HG03045 (cell line): ENCODE results near the gene CACNA2D2.

Experiments used
- ATAC-seq: cut with Tn5 transposase; IDR thresholded peaks from one replicate; pipeline ENCODE4 v1.9.1; 2021; ENCODE audit warnings: mild to moderate bottlenecking, moderate library complexity; ENCODE audit not compliant: unreplicated experiment

CACNA2D2 gene

DNA sequence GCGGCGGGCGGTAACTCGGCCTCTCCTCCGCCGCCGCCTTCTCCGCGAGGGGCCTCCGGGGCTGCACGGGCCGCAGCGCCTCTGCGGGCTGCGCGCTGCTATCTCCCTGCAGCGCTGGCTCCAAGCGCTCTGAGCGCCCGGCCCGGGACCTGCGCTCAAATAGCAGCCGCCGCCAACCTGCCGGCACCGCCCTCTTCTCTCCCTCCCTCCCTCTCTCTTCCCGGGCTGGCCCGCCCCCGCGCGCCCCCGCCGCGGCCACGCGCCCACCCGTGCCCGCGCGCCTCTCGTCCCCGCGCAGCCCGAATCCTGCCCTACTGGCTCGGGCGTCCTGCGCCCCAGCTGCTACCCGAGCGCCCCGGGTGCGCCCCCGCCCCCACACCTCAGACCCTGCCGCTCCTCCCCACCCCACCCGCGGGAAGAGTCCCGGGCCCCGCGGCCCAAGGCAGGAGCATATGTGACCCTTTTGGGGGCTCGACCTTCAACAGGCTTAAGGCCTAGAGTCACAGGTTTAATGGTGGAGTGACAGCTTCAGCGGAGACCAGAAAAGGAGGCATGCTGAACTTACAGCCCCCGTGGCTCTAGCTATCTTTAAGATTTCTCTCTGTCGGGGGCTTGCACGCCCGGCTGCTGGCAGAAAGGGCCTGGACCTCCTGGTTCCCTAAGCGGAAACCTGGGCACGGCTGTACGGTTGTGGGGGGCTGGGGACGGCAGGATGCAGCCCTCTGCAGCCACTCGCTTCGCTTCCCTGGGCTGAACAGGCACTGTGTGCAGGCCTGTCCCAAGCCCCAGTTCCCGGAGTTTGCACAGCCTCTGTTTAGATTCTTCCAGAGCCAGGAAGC, at the start of gene CACNA2D2:
Gene CACNA2D2 (minus strand): TSS at position 131 of the 839 bp plus-strand sequence. CDS start 211 bp downstream, outside the sequence.
- ATAC-seq: no peak

DNA sequence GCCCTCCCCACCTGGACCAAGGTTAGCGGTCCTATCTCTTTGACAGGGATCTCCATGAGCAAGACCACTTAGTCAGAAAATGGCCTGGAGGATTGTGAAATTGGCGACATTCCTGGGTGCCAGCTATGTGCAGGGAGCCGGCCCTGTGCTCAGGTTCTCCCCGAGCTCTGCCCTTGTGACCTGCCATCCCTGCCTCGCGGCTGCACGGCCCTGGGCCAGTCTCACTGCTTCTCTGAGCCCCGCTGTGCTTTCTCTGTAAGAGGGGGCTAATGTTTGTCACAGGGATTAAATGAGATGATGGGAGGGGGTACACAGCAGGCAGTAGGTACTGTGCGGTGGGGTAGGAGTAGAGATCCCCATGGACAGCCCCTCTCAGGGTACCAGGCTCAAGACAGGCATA, 49.2 kb upstream of the CACNA2D2 start:
- no peak for ATAC-seq

DNA sequence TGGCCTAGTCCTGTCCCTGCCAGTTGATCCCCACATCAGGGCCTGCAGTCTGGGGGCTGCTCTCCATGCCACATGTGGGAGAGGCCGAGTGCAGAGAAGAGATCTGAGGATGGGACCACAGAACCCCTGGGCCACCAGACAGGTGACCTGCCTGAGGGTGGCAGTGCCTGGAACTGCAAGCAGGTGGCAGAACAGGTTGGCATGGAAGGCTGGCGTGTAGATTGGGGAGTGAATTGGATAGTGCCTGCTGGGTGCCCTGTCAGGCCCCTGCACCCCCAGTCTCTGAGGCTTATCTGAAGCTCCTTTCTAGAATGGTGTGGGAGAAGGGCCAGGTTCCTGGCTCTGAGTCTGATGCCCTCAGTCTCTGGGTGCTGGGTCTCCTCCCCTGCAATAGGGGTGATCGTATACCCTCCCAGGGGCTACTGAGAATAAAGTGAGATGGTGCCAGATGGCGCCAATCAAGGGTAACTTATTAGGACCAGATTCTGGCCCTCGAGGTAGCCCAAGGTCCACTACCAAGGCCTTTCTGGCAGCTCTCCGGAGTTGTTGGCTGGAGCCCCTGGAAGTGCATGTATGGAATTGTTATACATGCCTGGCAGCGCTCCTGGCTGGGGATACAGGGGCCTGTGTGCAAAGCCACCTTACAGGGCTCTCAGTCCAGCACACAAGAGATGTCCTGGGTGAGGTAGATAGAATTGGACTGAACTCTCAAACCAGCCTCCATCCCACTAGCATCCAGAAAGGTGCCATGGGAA, 48.4 kb upstream of the CACNA2D2 start:
- no peak for ATAC-seq

DNA sequence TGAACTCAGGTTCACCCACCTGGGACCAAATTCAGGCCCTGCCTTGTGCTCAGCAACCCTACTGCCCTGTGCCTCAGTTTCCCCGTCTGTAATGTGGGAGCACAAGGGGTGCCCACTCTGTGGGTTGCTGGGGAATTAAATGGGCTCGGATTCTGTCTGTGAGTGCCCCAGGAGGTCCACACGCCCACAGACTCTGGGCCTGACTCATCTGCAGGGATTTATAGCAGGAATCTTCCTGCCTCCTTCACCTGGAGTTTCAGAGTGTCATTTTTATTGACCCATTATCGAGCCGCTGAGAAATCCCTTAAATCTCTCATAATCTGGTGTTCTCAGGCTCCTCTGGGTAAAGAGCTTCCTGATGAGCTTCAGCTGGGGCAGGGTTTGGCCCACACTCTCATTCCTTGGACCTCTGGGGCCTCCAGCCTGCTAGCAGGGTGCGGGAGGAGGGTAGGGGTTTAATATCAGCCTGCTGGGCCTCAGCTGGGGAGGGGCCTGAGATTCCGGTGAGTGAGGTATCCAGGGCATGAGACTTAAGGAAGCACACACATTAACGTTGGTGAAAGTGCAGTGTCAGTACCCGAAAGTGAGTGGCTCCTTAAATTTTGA, 47.7 kb upstream of the CACNA2D2 start:
- ATAC-seq: no peak

DNA sequence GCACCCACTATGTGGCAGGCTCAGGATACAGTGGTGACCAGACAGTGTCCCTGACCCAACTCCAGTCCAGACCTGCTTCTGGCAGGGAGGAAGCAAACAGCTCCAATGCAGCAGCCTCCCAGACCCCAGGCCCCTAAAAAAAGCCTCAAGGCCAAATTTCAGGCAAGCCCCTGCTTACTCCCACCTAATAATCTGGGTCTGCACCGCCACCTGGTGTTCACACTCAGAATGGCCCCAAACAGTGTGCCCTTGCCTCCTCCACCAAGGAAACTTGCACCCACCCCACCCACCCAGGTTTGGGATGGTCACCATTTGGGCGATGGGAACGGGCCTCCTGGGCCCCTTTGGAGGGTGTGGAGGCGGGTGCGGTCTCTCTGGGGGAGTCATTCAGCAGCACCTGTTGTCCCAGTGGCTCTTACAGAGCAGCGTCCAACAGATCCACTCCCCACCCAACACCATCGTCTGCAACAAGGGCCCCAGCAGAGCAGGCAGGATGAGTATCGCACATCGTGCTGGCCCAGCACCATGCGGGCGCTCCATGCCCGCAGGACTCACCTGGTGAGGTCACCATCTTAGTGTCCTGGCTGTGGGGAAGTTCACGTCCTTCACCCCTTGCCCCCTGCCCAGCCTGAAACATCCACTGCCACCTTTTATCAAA, 46.8 kb upstream of the CACNA2D2 start:
- no peak for ATAC-seq

DNA sequence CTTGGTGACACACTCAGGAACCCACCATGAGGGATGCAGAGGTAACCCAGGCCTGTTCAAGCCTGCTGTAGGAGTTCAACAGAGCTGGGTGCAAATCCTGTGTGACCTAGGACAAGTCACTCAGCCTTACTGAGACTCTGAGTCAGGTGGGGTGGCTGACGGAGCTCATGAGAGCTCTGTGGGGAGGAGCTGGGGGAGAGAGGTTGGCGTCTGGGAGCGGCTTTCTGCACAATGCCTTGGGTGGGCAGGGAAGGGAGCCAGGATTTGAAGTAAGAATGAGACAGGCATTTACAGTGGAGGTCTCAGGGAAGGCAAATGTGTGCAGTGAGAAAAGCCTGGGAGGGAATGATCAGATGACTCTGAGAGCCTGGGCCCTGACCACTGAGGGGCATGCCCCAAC, 45.8 kb upstream of the CACNA2D2 start:
- no peak for ATAC-seq

DNA sequence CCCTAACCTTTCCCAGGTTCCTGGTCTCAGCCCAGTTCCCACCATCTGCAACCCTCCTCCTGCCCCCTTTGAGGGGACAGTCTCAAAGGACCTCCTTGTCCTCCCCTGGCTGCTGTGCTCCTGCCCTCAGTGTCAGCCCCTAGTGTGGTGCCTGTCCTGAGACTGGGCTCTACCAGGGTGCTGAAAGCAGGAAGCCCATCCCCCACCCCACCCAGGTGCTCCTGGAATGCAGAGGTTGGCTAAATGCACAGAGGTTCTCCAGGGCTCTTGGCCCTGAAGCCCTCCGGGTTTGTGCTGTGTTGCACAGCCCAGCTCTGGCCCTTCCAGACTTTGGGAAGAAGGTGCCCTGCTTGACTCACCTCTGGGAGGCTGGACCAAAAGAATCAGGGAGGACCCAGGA, 42.3 kb upstream of the CACNA2D2 start:
- ATAC-seq: no peak

DNA sequence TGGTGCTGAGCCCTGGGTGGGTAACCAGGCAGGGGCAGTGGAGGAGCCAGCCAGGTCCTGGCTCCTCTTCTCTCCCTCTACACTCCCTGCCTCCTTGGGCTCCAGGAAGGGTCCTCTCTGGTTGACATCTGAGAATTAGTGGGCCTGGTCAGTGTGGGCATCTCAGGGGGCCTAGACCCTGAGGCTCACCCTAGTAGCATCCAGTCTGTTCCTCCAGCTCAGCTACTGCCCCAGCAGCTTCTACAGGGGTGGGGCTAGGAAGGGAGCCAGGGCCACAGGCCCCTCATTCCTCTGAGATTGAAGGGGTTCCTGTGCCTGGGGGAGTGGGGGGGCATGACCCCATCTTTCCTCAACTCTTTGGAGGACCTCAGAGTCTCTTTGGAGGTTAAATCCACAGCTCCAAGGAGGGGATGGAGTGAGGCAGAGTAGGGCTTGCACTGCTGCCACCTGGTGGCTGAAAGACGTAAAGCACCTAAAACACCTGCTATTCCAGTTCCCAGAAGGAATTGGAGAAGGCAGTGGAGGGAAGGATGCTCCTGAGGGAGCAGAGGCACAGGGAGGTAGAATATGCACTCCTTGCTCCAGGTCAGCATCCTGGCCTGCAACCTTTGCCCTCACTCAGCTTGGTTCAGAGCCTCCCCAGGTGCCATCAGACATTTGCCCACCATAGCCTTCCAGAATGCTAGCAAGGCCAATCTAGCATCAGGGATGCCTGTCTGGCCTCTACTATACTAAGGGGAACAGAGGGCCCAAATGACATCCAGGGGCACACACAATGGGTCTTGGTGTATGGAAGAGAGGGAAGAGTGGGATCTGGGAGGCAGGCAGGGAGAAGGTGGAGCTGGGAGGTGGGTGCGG, 39.0 kb upstream of the CACNA2D2 start:
- no peak for ATAC-seq

DNA sequence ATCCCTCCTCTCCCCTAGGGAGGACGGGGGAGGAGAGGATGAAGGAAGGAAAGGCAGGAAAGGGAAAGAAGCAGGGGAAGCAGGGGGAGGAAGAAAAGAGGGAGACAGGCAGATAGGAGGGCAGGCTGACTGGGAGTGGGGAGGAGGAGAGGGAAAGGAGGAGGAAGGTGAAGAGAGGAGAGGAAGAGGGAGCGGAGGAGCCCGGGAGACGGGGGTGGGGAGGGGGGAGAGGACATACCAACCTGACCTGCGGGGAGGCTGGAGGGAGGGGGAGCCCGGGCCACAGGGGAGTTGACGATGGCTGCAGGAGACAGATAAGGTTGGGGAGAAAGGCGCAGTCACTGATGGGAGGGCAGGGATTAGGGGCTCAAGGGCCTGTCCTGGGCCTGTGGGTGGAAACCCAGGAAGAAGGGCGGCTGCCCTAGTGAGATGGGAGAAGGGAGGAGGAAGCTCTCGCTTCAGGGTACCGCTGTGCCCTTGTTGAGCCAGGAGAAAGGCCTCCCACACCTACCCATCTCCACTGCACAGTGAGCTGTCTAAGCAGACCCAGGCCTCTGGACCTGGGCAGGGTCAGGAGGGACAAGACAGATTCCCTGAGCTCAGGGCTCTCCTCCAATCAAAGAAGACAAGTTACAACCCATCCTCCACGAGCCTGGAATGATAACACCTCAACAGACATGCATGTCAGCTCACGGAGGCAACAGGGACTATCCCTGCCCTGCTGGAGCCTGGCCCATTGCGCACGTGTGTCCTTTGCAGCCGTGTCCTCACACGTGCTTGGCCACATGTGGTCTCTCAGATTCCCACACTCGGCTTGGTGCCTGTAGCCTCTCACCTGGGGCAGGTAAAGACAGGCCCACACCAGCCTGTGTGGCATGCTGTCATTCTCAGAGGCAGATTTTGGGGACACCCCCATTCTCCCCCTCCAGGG, 36.2 kb upstream of the CACNA2D2 start:
- ATAC-seq: no peak

DNA sequence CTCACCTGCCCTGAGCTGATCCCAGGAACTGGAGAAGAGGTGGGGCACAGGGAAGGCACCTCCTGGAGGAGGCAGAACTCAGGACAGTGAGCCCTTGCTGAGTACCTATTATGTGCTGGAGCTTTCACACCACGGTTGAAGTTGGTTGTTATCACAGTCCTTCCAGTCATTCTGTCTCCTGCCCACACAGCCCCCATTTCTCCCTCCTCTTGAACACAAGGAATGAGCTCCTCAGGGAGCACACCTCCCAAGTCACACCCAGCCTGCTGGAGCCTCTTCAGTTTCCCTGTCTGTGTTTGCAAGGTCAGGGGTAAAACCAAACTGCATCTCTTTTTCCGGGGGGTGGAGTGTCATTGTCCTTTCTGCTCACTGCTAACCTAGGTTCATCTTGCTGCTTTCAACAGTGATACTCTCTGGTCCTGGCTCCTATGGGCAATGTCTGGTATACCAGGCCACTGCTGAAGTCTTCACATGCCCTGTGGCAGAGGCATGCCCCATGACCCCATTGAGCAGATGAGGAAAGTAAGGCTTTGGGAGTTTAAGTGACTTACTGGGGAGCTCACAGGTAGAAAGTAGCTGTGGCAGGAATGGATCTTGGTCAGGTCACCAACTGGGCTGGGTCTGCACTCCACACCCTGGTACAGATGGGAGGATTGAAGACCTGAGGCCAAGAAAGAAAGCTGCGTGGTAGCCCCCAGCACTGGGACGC, 34.1 kb upstream of the CACNA2D2 start:
- no peak for ATAC-seq

DNA sequence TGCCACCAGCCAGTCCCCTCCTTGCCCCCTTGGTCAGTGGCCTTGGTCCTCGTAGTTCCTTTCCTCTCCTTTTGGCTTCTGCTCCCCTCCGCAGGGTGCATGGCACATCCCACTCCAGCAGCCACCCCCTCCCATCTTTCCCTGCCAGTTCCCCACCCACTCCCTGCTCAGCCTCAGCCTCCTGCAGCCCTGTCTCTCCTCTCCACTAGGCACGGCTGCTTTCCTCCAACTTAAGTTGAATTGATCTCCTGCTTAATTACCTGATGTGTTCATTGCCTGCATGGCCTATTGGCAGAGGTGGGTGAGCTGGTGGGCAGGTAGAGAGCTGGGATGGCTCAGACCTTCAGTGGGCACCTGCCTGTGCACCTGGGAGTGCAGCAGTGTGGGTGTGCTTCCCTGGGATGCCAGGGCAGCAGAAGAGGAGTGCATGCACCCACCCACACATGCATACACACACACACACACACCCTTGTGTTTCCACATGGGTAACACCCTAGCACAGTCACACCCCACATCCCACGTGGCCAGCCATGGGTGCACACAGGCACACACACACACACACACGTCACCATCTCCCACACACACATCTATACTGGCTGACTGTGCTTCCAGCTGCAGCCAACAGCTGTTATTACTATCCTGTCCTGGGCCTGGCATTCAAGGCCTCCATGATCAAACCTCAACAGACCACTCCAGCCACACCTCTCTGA, 33.2 kb upstream of the CACNA2D2 start:
- ATAC-seq: no peak

DNA sequence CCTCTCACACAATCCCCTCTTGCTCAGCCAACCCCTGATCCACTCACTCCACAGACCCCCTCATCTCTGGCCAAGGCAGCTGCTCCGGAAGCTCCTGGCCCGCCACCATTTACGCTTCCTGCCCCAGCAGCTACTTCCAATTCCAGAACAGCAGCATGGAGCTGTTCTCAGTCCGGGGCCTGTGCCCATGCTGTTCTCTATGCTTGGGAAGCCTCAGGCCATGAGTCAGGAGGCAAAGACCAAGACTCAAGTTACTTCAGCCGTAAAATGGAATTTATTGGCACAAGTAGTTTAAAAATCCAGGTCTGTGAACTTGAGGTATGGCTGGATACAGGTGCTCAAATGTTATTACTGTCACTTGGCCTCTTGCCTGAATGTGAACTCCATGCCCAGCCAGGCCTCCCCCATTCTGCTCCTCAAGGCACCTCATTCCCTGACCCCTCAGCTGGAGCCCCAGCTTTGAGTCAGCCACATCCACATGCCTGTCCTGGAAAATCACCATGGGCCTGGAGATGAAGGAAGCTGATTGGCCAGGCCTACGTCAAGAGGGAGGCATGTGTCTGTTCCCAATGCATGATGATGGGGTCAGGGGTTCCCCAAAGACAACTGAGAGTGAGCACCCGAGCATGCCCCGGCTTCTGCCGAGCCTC, 31.4 kb upstream of the CACNA2D2 start:
- ATAC-seq: no peak

DNA sequence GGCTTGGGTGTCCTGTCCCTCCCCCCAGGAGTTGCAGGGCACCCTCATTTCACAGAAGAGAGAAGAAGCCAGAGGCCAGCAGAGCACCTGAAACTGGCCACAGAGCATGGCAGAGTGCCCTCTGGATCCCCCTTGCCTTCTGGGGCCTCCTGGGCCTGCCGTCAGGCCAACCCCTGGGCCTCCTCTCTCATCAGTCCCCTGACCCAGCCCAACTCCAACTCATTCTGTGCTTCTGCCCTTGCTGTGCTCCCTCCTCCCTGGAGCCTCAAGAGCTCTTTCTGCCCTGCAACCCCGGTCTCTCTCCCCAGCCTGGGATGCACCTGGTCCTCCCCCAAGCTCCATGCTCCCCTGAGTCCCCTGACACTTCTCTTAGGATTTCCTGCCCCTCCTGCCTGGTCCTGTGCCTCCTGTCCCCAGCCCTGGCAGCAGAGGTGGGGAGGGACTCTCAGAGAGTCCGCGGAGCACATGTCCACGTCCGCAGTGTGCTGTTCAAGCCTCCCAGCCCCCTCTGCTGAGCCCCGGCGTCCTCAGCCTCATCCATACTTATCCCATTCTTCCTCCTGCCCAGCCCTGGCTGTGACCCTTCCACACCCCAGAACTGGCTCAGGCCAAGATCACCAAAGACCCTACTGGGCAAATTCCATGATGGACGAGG, 30.5 kb upstream of the CACNA2D2 start:
- ATAC-seq: no peak

DNA sequence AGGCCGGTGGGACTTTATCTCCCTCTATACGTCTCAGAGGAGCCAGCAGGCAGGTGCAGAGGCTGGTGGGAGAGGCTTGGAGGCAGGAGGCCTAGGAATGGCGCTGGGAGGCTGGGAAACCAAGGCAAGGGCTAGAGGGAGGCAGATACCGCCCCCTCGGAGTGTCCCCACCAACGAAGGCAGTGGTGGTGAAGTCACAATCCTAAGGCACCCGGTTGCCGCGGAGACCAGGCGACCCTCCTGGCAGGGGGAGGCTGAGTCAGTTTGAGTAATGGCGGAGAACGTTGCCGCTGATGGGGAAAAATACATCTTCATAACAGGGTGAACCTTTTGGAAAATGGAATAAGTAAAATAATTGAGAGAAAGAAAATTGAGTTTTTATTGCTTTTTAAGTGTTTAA, 29.9 kb upstream of the CACNA2D2 start:
- no peak for ATAC-seq

DNA sequence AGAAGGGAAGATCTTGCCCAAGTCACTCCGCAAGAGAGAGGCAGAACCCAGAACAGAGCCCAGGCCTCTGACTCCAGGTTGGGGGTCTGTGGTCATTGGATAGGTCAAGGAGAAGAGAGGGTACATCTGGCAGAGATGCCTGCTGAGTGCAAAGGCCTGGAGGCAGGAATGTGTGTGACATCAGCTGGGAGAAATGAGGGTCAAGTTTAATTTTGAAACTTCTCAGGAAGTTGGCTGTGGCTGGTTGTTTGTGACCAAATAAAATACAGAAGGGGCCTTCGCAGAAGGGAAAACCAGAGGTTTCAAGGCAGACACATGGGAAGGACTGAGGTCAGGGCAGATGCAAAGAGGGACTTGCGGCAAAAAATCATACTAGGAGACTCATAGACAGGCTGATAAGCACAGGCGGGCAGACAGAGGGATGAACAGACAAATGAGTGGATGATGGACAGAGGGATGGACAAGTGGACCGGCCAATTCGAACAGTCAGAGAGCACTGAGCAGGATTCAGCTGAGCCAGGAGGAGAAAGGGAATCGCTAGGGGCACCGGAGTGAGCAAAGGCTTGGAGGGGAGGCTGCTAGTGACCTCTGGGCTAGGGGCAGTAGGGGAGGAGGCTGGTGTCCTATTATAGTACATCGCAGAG, 28.8 kb upstream of the CACNA2D2 start:
- ATAC-seq: no peak

DNA sequence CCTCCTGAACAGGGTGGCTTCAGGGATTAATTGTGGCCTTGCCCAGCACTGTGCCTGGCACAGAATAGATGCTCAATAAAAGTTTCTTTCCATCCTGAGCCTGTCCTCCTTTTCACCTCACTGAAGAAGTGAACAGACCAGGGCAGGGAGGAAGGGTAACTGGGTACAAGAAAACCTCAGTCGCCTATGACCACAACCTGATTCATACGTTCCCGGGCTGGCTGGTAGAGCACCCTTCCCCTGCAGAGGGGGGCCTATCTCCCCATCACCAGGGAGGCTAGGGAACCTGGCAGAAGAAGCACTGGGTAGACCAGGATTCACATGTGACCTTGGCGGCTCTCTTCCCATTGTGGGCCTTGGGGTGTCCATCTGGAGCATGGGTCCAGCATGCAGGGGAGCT, 27.8 kb upstream of the CACNA2D2 start:
- ATAC-seq: no peak
